Kidney glomerular epithelial cell (primary cell): ENCODE results near the gene FAM237B.
"Not testable (repeated sequence)": the region's sequence is repeated elsewhere in the genome, so short reads cannot be mapped to it uniquely, and the experiment has no call there.

Experiments used
- DNase-seq: peaks from one replicate; lab custom pipeline; 2025; lab: John Stamatoyannopoulos, UW

FAM237B gene

GRCh38 chr7:90320801-90321494, at the start of gene FAM237B:
FAM237B (minus strand) TSS chr7:90321304; CDS start chr7:90319748, 1,556 bp downstream.
- no peak for DNase-seq

DNA sequence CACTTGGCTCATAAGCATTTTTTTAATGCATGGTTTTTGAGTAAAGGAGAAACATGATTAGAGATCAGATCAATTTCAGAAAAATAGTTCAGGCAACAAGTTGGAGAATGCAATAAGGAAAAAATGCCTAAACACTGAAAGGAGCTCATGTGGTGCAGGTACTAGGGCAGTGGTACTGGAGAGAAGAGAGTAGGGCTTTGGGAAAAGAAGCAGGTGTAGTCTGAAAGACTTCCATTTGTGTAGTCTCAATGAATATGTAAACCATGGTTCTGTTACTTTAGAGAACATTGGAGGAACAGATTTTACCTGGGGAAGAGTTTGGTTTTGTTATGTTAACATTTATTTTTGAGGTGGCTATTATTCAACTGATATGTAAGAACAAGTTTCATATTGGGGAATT, 30.9 kb upstream of the FAM237B start:
- DNase-seq = no peak

- DNase-seq = not testable (repeated sequence)
These were observed 28.9 kb upstream of the FAM237B start for GRCh38 chr7:90350032-90350431.

DNA sequence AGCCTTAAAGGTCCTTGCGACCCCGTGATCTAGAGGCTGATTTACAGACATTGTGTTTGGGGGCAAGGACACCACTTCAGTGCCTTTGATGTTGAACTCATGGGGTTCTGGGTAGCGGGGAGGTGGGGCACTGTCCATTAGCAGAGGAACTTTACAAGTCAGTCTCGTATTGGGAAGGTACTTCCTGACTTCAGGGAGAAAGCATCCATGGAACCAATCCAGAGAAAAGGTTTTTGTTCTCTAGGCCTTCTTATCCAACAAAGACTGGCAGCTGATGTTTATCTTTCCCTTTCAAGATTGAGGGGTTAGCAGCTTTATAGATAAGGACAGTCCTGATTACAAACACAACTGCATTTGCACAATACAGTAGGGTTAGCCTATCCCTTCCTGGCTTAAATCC, 28.2 kb upstream of the FAM237B start:
- DNase-seq = no peak

DNA sequence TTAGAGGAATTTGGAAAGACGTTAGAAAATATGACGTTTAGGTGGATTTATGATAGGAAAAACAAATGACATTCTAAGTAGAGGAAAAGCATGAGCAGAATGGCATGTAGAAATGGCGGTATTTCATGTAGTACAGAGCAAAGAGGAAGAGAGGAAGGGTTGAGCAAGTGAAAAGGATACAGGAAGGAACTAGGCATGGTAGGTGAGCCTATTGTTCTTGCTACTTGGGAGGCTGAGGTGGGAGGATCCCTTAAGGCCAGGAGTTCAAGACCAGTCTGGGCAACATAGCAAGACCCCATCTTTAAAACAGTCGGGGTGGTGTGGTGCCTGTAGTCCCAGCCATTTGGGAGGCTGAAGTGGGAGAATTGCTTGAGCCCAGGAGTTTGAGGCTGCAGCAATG, 26.7 kb upstream of the FAM237B start:
- DNase-seq = no peak

GRCh38 chr7:90346336-90347125, 25.4 kb upstream of the FAM237B start, which contains the start of gene GTPBP10:
GTPBP10 (plus strand) TSS chr7:90346716; CDS start chr7:90346742, 26 bp downstream.
- DNase-seq = peak; percentile 93

DNA sequence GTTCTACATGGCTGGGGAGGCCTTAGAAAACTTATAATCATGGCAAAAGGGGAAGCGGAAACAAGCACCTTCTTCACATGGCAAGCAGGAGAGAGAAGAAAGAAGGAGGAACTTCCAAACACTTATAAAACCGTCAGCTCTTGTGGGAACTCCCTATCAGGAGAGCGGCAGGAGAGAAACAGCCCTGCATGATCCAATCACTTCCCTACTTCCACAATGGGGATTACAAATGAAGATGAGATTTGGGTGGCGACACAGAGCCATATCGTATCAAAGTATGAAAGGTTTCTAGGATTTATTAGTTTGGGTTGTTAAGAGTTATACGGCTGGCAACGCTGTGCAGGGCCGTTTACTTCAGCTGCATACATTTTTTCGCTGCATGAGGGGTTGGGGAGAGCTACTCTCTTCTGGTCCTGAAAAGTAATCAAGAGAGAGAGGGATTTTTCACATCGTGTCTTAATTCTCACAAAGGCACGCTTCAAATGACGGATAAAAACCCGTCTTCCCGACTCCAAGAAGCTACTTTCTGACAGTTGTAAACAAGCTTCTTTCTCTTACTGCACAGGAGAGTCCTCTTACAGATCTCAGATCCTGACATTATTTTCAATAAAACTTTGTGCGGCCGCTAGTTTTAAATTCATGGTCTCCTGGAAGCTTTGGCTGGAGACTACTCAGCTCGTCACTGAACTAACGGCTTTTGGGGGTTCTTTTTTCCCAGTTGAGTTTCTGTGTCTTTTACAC, 24.7 kb upstream of the FAM237B start:
- DNase-seq = peak; percentile 32

- no peak for DNase-seq
These were observed 23.9 kb upstream of the FAM237B start for GRCh38 chr7:90345016-90345415.

DNA sequence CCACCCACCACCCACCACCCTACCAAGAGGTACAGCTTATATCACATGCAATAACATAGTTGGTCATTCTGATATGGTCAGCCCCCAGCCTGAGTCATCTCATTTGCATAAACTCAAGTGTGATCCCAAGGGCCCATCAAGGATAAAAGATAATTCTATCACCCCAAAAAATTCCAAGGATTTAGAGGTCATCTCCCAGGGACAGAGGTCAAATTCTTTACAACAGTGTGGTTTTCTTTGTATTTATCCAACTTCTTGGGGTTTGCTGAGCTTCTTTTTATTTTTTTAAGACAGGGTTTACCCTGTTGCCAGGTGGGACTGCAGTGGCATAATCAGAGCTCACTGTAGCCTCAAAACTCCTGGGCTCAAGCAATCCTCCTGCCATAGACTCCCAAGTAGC, 16.0 kb upstream of the FAM237B start:
- DNase-seq = peak; percentile 21

DNA sequence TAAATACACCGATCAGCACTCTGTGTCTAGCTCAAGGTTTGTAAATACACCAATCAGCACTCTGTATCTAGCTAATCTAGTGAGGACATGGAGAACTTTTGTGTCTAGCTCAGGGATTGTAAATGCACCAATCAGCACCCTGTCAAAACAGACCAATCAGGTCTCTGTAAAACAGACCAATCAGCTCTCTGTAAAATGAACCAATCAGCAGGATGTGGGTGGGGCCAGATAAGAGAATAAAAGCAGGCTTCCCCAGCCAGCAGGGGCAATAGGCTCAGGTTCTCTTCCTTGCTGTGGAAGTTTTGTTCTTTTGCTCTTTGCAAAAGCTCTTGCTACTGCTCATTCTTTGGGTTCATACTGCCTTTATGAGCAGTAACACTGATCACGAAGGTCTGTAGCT, 13.8 kb upstream of the FAM237B start:
- not testable (repeated sequence) for DNase-seq

GRCh38 chr7:90334193-90334843, 13.2 kb upstream of the FAM237B start:
- DNase-seq = no peak

DNA sequence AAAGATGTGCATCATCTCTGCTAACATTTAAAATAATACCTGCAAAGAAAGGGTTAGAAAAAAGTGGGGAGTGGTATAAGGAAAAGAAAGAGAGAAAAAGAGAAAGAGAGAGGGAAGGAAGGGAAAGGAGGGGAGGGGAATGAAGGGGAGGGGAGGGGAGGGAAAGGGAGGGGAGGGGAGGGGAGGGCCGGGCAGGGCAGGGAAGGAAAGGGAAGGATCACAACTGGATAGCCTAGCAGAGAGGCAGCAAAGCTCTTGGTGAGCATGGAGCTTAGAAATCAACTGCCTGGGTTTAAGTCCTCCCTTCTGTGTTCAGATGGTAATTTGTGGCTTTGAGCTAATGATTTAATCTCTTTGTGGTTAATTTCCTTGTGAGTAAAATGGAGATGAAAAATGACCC, 5.4 kb upstream of the FAM237B start:
- no peak for DNase-seq

DNA sequence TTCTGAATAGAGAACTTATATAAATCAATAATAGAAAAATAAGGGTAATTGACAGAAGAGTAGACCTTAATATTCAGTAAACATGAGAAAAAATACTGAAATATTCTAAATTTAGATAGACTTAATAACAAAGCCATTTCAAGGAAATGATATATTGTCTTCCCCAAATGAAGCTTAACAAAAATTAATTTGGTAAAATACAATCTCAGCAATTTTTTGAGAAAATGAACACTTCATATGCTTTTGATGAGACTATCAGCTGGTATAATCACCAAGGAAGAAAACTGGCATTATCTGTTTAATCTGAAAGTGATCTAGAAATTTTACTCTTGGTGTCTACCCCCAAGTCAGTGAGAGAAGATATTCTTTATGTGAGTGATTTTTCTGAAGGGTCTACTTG, 1.7 kb upstream of the FAM237B start:
- DNase-seq = no peak

DNA sequence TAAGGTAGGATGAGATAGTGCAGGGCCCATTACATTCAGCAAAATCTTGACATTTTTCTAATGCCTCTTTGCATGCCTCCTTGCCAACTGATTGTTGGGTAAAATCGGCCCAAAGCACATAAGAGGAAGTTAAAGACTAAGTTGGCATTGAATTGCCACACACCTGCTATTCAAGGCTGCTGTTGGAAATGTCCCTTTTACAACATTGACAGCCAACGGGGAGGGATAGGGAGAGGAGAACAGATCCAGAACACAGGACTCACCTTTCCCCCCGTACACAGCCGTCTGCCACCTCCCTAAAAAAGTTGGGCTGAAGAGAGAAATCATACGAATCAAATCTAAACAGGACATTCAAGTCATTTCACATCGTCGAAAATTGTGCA, 695 bp downstream of the FAM237B start:
- DNase-seq = no peak

DNA sequence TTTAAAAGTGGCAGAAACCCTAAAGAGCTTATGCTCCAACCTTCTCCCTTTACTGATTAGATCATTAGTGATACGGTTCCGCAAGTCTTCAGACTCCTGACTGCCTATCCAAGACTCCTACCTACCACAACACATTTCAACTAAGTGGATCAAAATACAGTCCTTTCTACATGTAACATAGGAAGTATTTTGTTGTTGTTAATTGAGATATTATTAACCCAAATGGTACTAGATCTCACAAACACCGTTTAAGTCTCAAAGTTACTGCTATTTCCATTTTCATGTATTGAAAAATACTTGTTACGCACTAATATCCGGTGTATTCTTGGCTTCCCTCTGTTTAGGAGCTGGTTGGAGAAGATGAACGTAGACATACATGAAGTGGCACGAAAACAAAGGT, 1.1 kb downstream of the FAM237B start:
- DNase-seq = no peak

- DNase-seq = no peak
These were observed 7.2 kb downstream of the FAM237B start for GRCh38 chr7:90313907-90314306.

- no peak for DNase-seq
These were observed 8.4 kb downstream of the FAM237B start for GRCh38 chr7:90312745-90313144.

GRCh38 chr7:90311175-90311574, 9.9 kb downstream of the FAM237B start:
- no peak for DNase-seq

GRCh38 chr7:90309872-90310271, 11.2 kb downstream of the FAM237B start:
- no peak for DNase-seq

DNA sequence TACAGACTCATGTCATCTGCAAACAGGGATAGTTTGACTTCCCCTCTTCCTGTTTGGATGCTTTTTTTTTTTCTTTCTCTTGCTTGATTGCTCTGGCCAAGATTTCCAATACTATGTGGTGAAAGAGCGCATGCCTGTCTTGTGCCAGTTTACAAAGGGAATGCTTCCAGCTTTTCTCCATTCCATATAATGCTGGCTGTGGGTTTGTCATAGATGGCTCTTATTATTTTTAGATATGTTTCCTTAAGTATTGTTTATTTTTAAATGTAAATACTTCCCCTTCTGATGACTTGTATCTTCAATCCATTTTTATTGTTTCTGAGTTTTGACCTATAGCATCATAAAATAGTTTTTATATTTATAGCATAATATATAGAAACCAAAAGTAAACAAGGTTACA, 17.9 kb downstream of the FAM237B start:
- DNase-seq = no peak

GRCh38 chr7:90298145-90299038, 22.7 kb downstream of the FAM237B start:
- peak; percentile 56 for DNase-seq
